ENCODE results near the gene GDF2.

GRCh38 chr10:47291682-47292081 lies 30.6 kb upstream of the GDF2 start:
- TF ChIP-seq CTCF (conservative IDR thresholded peaks at IDR 0.05; ENCODE audit: low read depth, low read length) (no peak), CHD1 (IDR thresholded peaks at IDR 0.05; ENCODE audit: low read depth, low read length) (no peak), POLR2A (IDR thresholded peaks at IDR 0.05; ENCODE audit: low read depth, low read length) (no peak), RFX5 (IDR thresholded peaks at IDR 0.05; ENCODE audit: low read depth, low read length) (no peak), RAD21 (IDR thresholded peaks at IDR 0.05; ENCODE audit: low read length) (no peak), USF2 (IDR thresholded peaks at IDR 0.05; ENCODE audit: low read depth, low read length) (no peak), BHLHE40 (IDR thresholded peaks at IDR 0.05; ENCODE audit: low read depth, low read length) (no peak), CEBPB (IDR thresholded peaks at IDR 0.05; ENCODE audit: low read depth, low read length) (no peak), MXI1 (IDR thresholded peaks at IDR 0.05; ENCODE audit: borderline replicate concordance, low read depth, low read length) (no peak), MAZ (IDR thresholded peaks at IDR 0.05; ENCODE audit: borderline replicate concordance, low read depth, low read length) (no peak), RCOR1 (IDR thresholded peaks at IDR 0.05; ENCODE audit: insufficient replicate concordance, low read length) (no peak), MAFK (IDR thresholded peaks at IDR 0.05; ENCODE audit: low read depth, low read length) (no peak), NFE2L2 (IDR thresholded peaks at IDR 0.05; ENCODE audit: low read depth, low read length) (no peak), SMC3 (IDR thresholded peaks at IDR 0.05; ENCODE audit: low read depth, low read length) (no peak)
